Measurements from ENCODE around the gene OPN1LW.
"Not testable (repeated sequence)": the region's sequence is repeated elsewhere in the genome, so short reads cannot be mapped to it uniquely, and the experiment has no call there.

DNA sequence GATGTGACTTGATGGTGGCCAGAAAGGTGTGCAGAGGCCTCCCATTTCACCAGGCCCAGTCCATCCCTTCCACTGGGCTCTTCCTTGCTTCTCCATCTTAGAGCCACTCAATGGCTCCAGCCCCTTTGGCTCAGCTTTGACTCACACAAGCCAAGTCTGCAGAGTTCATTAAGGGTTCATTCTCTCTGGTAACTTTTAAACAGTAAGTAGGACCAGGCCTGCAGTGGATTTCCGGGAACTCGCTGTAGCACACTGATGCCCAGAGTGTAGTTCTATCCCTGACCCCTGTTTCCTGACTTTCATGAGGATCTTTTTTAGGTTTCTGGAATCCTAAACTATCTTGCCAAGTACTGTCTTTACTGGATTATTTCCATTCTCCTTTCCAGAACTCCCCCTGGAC is 50.3 kb downstream of the OPN1LW start:
- TF ChIP-seq POLR2AphosphoS5 (IDR thresholded peaks at IDR 0.05; ENCODE audit: low read depth, low read length); POLR2A (IDR thresholded peaks at IDR 0.05; ENCODE audit: borderline replicate concordance, extremely low read depth, insufficient read depth, insufficient read length): not testable (repeated sequence)
- TF ChIP-seq, protein P1, sequence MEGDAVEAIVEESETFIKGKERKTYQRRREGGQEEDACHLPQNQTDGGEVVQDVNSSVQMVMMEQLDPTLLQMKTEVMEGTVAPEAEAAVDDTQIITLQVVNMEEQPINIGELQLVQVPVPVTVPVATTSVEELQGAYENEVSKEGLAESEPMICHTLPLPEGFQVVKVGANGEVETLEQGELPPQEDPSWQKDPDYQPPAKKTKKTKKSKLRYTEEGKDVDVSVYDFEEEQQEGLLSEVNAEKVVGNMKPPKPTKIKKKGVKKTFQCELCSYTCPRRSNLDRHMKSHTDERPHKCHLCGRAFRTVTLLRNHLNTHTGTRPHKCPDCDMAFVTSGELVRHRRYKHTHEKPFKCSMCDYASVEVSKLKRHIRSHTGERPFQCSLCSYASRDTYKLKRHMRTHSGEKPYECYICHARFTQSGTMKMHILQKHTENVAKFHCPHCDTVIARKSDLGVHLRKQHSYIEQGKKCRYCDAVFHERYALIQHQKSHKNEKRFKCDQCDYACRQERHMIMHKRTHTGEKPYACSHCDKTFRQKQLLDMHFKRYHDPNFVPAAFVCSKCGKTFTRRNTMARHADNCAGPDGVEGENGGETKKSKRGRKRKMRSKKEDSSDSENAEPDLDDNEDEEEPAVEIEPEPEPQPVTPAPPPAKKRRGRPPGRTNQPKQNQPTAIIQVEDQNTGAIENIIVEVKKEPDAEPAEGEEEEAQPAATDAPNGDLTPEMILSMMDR (IDR thresholded peaks at IDR 0.05 in 2 of 3, conservative IDR thresholded peaks at IDR 0.05 in 1 of 3; ENCODE audit: borderline replicate concordance in 1 of 3, insufficient read depth in 1 of 3, low read depth in 2 of 3, low read length in 2 of 3) = not testable (repeated sequence)
